Right lobe of liver (tissue), 4 donors: ENCODE data around the gene FAM131B.

Source experiments
- CTCF ChIP-seq, 4 donors: fragments of 200-600 bp in 3 of 4; fragments of 450-650 bp in 1 of 4; IDR thresholded peaks; one replicate each; pipeline versions ENCODE4 v1.5.1 to v1.8.0; 2016 to 2022; ENCODE audit warnings: antibody characterized with exemption in 4 of 4, mild to moderate bottlenecking in 2 of 4
- POLR2A ChIP-seq: fragments of 450-650 bp; IDR thresholded peaks from one replicate; pipeline ENCODE4 v1.6.1; 2017; ENCODE audit warnings: antibody characterized with exemption, mild to moderate bottlenecking
- donor health status: DM: no; HTN: no; CAD: no.
- donor health status: DM: no; HTN: no; CAD: no.
- donor health status: DM: no; HTN: yes; CAD: no.

- TF ChIP-seq CTCF (IDR thresholded peaks at IDR 0.05) = no peak
- no peak for TF ChIP-seq POLR2A
Observed at GRCh38 chr7:143369678-143370651, 7.5 kb upstream of the FAM131B start.
